ENCODE data around the gene LMTK3. TPM values are rescaled to one million over a fixed set of nuclear protein-coding genes. Genes with fewer than 3 reads are reported as not detected.

Gene LMTK3
- total RNA-seq, 1 experiment from 2014 or later: 10.6 TPM

GRCh38 chr19:48495396-48495795 is 16.2 kb downstream of the LMTK3 start:
- intact Hi-C loops (cut with micrococcal nuclease; ENCODE audit: unreplicated experiment): no loop called here
- in situ Hi-C loops (cut with HindIII; ENCODE audit: low pct_unique_long_range_greater_than_20kb, low sequenced_read_pairs): no loop called here
- H3K36me3 ChIP-seq (ENCODE audit: control insufficient read depth, insufficient read depth, low read length): no peaks in the 10 kb centered on the region
- ChIA-PET CTCF (no interaction called here), POLR2A (no interaction called here)
- TSS peak; percentile 82 for BruUV-seq (replicated peaks)
- no peaks in the 10 kb centered on the region for H3K9me3 ChIP-seq (ENCODE audit: control insufficient read depth, insufficient read depth, low read depth, low read length)
- DNase-seq (ENCODE audit: low read depth, low spot score) (no peak), ATAC-seq (no peak)
- H3K27ac ChIP-seq (ENCODE audit: low read length): no peak overlapping the region; the same call in 1 of the 2 replicates
- TF ChIP-seq REST (IDR thresholded peaks at IDR 0.05; ENCODE audit: insufficient read depth in 1 of 2, low read depth in 2 of 2, low read length in 1 of 2): no peak
- no peak for TF ChIP-seq TCF7L2 (IDR thresholded peaks at IDR 0.05; ENCODE audit: low read depth, low read length)
- no peak for TF ChIP-seq CTCF (IDR thresholded peaks at IDR 0.05)
- TF ChIP-seq POLR2AphosphoS5 (IDR thresholded peaks at IDR 0.05; ENCODE audit: low read depth, low read length): no peak
- TF ChIP-seq SIN3A (IDR thresholded peaks at IDR 0.05; ENCODE audit: borderline replicate concordance, insufficient read depth, low read depth, low read length): no peak
- no peaks in the 10 kb centered on the region for H3K27me3 ChIP-seq (ENCODE audit: control insufficient read depth, insufficient read depth, low read length)
- H3K4me1 ChIP-seq (ENCODE audit: control insufficient read depth, insufficient read depth, low read length): peaks cover 7% of the 10 kb centered on the region
- no peak overlapping the region for H3K4me3 ChIP-seq (ENCODE audit: low read depth in 2 of 2, low read length in 2 of 2)

- no peaks in the 10 kb centered on the region for H3K36me3 ChIP-seq (ENCODE audit: control insufficient read depth, insufficient read depth, low read length)
- H3K4me1 ChIP-seq (ENCODE audit: control insufficient read depth, insufficient read depth, low read length): peaks cover 13% of the 10 kb centered on the region
- peak overlapping the region; percentile 54 for H3K27ac ChIP-seq (ENCODE audit: low read length)
- intact Hi-C loops (cut with micrococcal nuclease; ENCODE audit: unreplicated experiment): no loop called here
- ChIA-PET POLR2A (interaction anchor here (0.5 to 0.7 kb wide), 5 partner anchors 20 to 409 kb away, joined by 3 to 5 read pairs (median 4); no protein-coding TSS in a partner anchor), CTCF (interaction anchor here (0.5 to 1.6 kb wide), 5 partner anchors 12 to 94 kb away, joined by 3 to 11 read pairs (median 7); no protein-coding TSS in a partner anchor)
- DNase-seq (ENCODE audit: low read depth, low spot score) (no peak), ATAC-seq (peak; percentile 4; the same call in 1 of the 2 replicates)
- no peaks in the 10 kb centered on the region for H3K9me3 ChIP-seq (ENCODE audit: control insufficient read depth, insufficient read depth, low read depth, low read length)
- no peak for TF ChIP-seq CTCF (IDR thresholded peaks at IDR 0.05)
- TF ChIP-seq SIN3A (IDR thresholded peaks at IDR 0.05; ENCODE audit: borderline replicate concordance, insufficient read depth, low read depth, low read length): no peak
- no peak for TF ChIP-seq POLR2AphosphoS5 (IDR thresholded peaks at IDR 0.05; ENCODE audit: low read depth, low read length)
- no peak for TF ChIP-seq REST (IDR thresholded peaks at IDR 0.05; ENCODE audit: insufficient read depth in 1 of 2, low read depth in 2 of 2, low read length in 1 of 2)
- TF ChIP-seq TCF7L2 (IDR thresholded peaks at IDR 0.05; ENCODE audit: low read depth, low read length): no peak
- no peaks in the 10 kb centered on the region for H3K27me3 ChIP-seq (ENCODE audit: control insufficient read depth, insufficient read depth, low read length)
- no TSS peak for BruUV-seq (replicated peaks)
- in situ Hi-C loops (cut with HindIII; ENCODE audit: low pct_unique_long_range_greater_than_20kb, low sequenced_read_pairs): no loop called here
- H3K4me3 ChIP-seq (ENCODE audit: low read depth in 2 of 2, low read length in 2 of 2): peak overlapping the region; percentile 41 to 50
These were observed 17.8 kb downstream of the LMTK3 start for GRCh38 chr19:48493718-48494401.
